MCF 10A (cell line): ENCODE data around the gene TH. TPM values are rescaled to one million over a fixed set of nuclear protein-coding genes. Genes with fewer than 3 reads are reported as not detected.

Experiments used
- BruUV-seq: library from RNA; stranded (reverse); fragments of 400-500 nt; replicated peaks from 2 replicates; lab custom pipeline; 2021; lab: Mats Ljungman, UMichigan
- CTCF ChIA-PET: fragments of 300-600 bp; sonication (Branson Sonifier 250); formaldehyde crosslinking; extraction: SDS; loops from one replicate; lab custom pipeline; 2021; ENCODE audit warnings: antibody characterized with exemption, inconsistent platforms; lab: Yijun Ruan, JAX
- POLR2A ChIA-PET: fragments of 300-600, 350-650 bp; sonication (Branson Sonifier 250); formaldehyde crosslinking; extraction: SDS; loops from one replicate; lab custom pipeline; 2020; ENCODE audit warnings: antibody characterized with exemption, inconsistent platforms; lab: Yijun Ruan, JAX
- DNase-seq: peaks from one replicate; pipeline ENCODE4 v3.0.0-alpha.2; 2018; ENCODE audit not compliant: unreplicated experiment
- H3K27ac Mint-ChIP-seq: one replicate; pipeline ENCODE4 v1.8.0; 2022; ENCODE audit warnings: mild to moderate bottlenecking, low read depth, mixed read lengths; ENCODE audit not compliant: unreplicated experiment
- H3K27me3 Mint-ChIP-seq: one replicate; pipeline ENCODE4 v1.8.0; 2022; ENCODE audit warnings: mixed read lengths; ENCODE audit not compliant: insufficient read depth, unreplicated experiment
- H3K36me3 Mint-ChIP-seq: one replicate; pipeline ENCODE4 v1.8.0; 2022; ENCODE audit warnings: mild to moderate bottlenecking, moderate library complexity, mixed read lengths; ENCODE audit not compliant: insufficient read depth, unreplicated experiment
- H3K4me1 Mint-ChIP-seq: one replicate; pipeline ENCODE4 v1.8.0; 2022; ENCODE audit warnings: mixed read lengths; ENCODE audit not compliant: insufficient read depth, unreplicated experiment
- H3K4me3 Mint-ChIP-seq: one replicate; pipeline ENCODE4 v1.8.0; 2022; ENCODE audit warnings: mild to moderate bottlenecking, moderate library complexity, mixed read lengths; ENCODE audit not compliant: unreplicated experiment
- H3K9me3 Mint-ChIP-seq: one replicate; pipeline ENCODE4 v1.8.0; 2022; ENCODE audit warnings: mixed read lengths; ENCODE audit not compliant: unreplicated experiment
- CTCF ChIP-seq: fragments of 200-600 bp; IDR thresholded peaks from one replicate; pipeline ENCODE4 v1.8.0; 2022; ENCODE audit warnings: antibody characterized with exemption, mild to moderate bottlenecking; ENCODE audit not compliant: unreplicated experiment
- intact Hi-C: fragments of 100-400 bp; cut with micrococcal nuclease; formaldehyde crosslinking; loops from 2 replicates; pipeline ENCODE4 v1.14.1; 2022
- total RNA-seq: library from RNA; stranded (reverse); gene quantifications from 2 replicates; pipeline ENCODE4 v1.2.3, GENCODE V29; 2022

TH gene
- total RNA-seq, 1 experiment from 2014 or later: 1.1 TPM

- peaks cover 66% of the 10 kb centered on the region for H3K27me3 Mint-ChIP-seq
- no TSS peak for BruUV-seq
- intact Hi-C loops: no loop called here
These were observed 22.2 kb downstream of the TH start for GRCh38 chr11:2149460-2149859.

GRCh38 chr11:2148595-2148994, 23.0 kb downstream of the TH start:
- DNase-seq: no peak
- ChIA-PET POLR2A (no interaction called here), CTCF (interaction anchor here (0.8 to 13.8 kb wide), 10 partner anchors 54 to 735 kb away, joined by 3 to 541 read pairs (median 26); no protein-coding TSS in a partner anchor)
- no peak for TF ChIP-seq CTCF
- Mint-ChIP-seq H3K4me3 (no peak overlapping the region), H3K4me1 (no peaks in the 10 kb centered on the region), H3K27ac (no peak overlapping the region), H3K9me3 (no peaks in the 10 kb centered on the region), H3K36me3 (no peaks in the 10 kb centered on the region), H3K27me3 (peaks cover 67% of the 10 kb centered on the region)
- intact Hi-C loops: no loop called here
- no TSS peak for BruUV-seq

More at GRCh38 chr11:2149460-2149859, 22.2 kb downstream of the TH start:
- H3K9me3 Mint-ChIP-seq: no peaks in the 10 kb centered on the region
- ChIA-PET CTCF (interaction anchor here (0.5 to 13.8 kb wide), 22 partner anchors 8 to 591 kb away, joined by 3 to 541 read pairs (median 12); no protein-coding TSS in a partner anchor), POLR2A (interaction anchor here (0.8 kb wide), 1 partner anchor 195 kb away, joined by 3 read pairs; no protein-coding TSS in a partner anchor)
- DNase-seq: no peak
- TF ChIP-seq CTCF: no peak
- no peak overlapping the region for H3K27ac Mint-ChIP-seq
- H3K4me1 Mint-ChIP-seq: no peaks in the 10 kb centered on the region
- H3K4me3 Mint-ChIP-seq: no peak overlapping the region
- no peaks in the 10 kb centered on the region for H3K36me3 Mint-ChIP-seq

- ChIA-PET POLR2A (no interaction called here), CTCF (interaction anchor here (0.7 to 13.8 kb wide), 5 partner anchors 8 to 494 kb away, joined by 3 to 541 read pairs (median 12); no protein-coding TSS in a partner anchor)
- Mint-ChIP-seq H3K36me3 (no peaks in the 10 kb centered on the region), H3K4me1 (peaks cover 9% of the 10 kb centered on the region), H3K4me3 (no peak overlapping the region), H3K9me3 (no peaks in the 10 kb centered on the region), H3K27ac (no peak overlapping the region), H3K27me3 (peaks cover 79% of the 10 kb centered on the region)
- BruUV-seq: no TSS peak
- intact Hi-C loops: no loop called here
- no peak for TF ChIP-seq CTCF
- no peak for DNase-seq
These were observed 24.2 kb downstream of the TH start for GRCh38 chr11:2147391-2147790.

- intact Hi-C loops: no loop called here
- no peak overlapping the region for H3K27ac Mint-ChIP-seq
- ChIA-PET POLR2A (interaction anchor here (0.9 kb wide), 1 partner anchor 178 kb away, joined by 3 read pairs; no protein-coding TSS in a partner anchor), CTCF (interaction anchor here (0.6 to 13.8 kb wide), 3 partner anchors 10 to 492 kb away, joined by 3 to 541 read pairs (median 12); no protein-coding TSS in a partner anchor)
- no peaks in the 10 kb centered on the region for H3K9me3 Mint-ChIP-seq
- H3K4me1 Mint-ChIP-seq: peaks cover 13% of the 10 kb centered on the region
- no peak for TF ChIP-seq CTCF
- H3K36me3 Mint-ChIP-seq: no peaks in the 10 kb centered on the region
- DNase-seq: no peak
- H3K27me3 Mint-ChIP-seq: peaks cover 92% of the 10 kb centered on the region
- no peak overlapping the region for H3K4me3 Mint-ChIP-seq
- no TSS peak for BruUV-seq
These were observed 25.6 kb downstream of the TH start for GRCh38 chr11:2146051-2146450.
